ENCODE measurements around the gene GRN.
"Not testable (repeated sequence)": the region's sequence is repeated elsewhere in the genome, so short reads cannot be mapped to it uniquely, and the experiment has no call there.

GRN gene

GRCh38 chr17:44383363-44383762 is 38.3 kb downstream of the GRN start:
- no peak for DNase-seq (ENCODE audit: low read depth in 3 of 3)

GRCh38 chr17:44383861-44384260 is 38.8 kb downstream of the GRN start:
- no peak for DNase-seq (ENCODE audit: low read depth in 3 of 3)

GRCh38 chr17:44384281-44384822 is 39.2 kb downstream of the GRN start:
- DNase-seq (ENCODE audit: low read depth in 3 of 3): no peak

DNA sequence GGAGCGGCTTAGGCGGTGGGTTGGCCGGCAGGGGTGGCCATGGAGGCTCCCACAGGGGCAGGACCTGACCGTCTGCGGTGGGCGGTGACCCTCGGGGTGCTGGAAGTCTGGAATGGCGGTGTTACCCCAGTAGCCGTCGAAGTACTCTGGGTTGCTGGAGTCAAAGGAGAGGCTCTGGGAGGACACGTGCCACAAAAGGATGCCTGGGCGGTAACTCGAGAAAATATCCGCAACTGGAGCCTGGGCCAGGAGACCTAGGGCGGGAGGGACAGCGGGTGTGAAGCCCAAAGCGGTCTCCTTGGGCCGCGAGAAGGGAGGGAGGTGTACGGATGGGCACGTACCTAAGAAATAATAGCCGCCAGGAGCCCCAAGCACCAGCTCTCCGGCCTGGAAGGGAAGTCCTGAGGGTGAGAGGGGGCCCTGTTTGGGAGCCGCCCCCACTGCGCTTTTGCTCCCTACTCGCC is 39.8 kb downstream of the GRN start:
- DNase-seq (ENCODE audit: low read depth in 3 of 3): peak in 1 of 3 donors; percentile 11

- peak; percentile 80 to 88 (median 81) for DNase-seq (ENCODE audit: low read depth in 3 of 3)
Observed at GRCh38 chr17:44385287-44386181, 40.4 kb downstream of the GRN start.

GRCh38 chr17:44386182-44386525 is 41.1 kb downstream of the GRN start:
- no peak for DNase-seq (ENCODE audit: low read depth in 3 of 3)

DNA sequence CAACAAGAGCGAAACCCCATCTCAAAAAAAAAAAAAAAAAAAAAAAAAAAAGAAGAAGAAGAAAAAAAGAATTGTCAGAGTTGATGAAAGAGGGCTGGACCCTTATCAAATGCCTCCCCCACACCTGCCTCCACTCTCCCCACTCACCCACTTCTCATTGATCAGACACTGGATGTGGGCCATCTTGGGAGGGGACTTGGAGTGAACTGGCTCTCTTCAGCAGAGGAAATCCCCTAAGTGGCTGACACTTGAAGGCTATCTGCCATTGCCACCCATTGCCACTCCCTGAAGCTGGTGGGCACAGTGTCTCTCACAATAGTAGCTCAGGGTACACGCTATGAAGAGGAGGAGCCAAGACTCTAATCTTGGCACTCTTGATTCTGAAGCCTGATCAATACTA is 42.7 kb downstream of the GRN start:
- no peak for DNase-seq (ENCODE audit: low read depth in 3 of 3)

- DNase-seq (ENCODE audit: low read depth in 3 of 3): no peak
Observed at GRCh38 chr17:44389281-44389680, 44.2 kb downstream of the GRN start, which contains the start of gene ITGA2B. Gene ITGA2B (minus strand): TSS chr17:44389649. CDS start chr17:44389473, 176 bp downstream.

DNA sequence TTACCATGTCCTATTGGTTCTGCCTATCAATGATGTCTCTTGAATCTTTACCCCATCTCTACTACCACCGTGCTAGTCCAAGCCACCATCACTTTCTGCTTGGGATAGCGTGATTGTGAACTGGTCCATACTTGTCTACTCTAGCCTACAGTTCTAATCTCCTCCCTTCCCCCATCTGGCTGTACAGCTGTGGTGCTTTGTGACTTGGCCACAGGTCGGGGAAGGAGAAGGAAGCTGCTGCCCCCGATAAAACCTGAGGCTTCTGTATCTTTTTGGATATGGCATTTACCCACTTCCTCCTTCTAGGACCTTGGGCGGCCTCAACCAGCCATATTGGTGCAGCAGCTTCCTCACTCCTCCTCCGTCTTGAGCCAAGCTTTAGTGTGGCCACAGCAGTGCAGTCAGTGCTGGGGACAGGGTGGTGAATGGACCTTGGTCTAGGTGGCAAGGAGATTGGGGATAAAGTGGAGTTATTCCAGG is 44.7 kb downstream of the GRN start:
- DNase-seq (ENCODE audit: low read depth in 3 of 3): no peak

- no peak for DNase-seq (ENCODE audit: low read depth in 3 of 3)
Observed at GRCh38 chr17:44390250-44390870, 45.3 kb downstream of the GRN start.

- not testable (repeated sequence) for DNase-seq (ENCODE audit: low read depth in 3 of 3)
Observed at GRCh38 chr17:44394112-44394511, 49.0 kb downstream of the GRN start.

- no peak for DNase-seq (ENCODE audit: low read depth in 3 of 3)
Observed at GRCh38 chr17:44394833-44395232, 49.7 kb downstream of the GRN start.

- DNase-seq (ENCODE audit: low read depth in 3 of 3): no peak
Observed at GRCh38 chr17:44396946-44397345, 51.8 kb downstream of the GRN start.

DNA sequence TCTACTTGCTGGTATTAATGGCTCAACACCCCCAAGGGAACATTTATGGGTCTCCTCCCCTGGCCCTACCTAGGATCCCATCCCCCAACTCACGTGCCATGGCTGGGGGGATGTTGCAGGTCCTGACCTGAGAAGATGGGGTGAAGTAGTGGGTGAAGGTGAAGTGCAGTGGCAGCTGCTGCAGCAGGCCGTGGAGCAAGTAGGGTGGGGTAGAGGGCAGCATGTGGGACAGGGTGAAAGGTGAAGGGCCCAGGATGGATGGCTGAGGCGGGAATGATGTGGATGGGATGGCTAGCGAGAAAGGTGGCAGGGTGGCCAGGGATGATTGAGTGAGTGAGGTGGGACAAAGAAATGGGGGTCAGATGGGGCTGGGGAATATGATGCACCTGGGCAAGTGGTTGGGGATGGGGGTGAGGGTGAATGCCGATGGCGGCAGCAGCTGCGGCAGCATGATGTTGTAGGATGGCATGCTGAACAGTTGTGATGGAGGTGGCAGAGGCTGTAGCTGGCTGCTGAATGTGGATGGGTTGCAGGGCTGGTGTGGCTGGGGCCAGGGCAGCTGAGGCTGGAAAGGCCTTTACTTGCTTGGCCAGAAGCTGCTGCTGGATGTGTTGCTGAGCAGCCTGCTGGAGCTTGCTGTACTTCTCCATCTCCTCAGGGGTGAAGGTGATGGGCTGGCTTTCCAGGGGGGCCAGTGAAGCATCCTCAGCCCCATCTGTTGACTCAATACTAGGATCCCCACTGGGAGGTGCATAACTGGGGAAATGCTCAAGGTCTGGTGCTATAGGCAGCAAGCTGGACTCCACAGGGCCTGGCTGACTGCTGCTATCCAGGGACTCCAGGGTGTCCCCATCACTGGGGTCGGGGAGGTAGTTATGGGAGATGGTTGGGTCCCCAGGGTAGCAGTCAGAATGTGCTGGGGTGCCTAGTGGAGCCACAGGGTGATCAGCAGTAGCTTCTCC is 52.7 kb downstream of the GRN start:
- no peak for DNase-seq (ENCODE audit: low read depth in 3 of 3)

GRCh38 chr17:44398692-44399691 is 53.9 kb downstream of the GRN start:
- no peak for DNase-seq (ENCODE audit: low read depth in 3 of 3)

GRCh38 chr17:44400226-44400847 is 55.2 kb downstream of the GRN start:
- DNase-seq (ENCODE audit: low read depth in 3 of 3): no peak

All from stimulated activated CD4-positive, alpha-beta T cell treated with anti-CD3 and anti-CD28 coated beads, TNF-alpha, amount 100 ng/mL, for 48 hours (primary cell).